ENCODE measurements around the gene KDM6A.
"Not testable (repeated sequence)": the region's sequence is repeated elsewhere in the genome, so short reads cannot be mapped to it uniquely, and the experiment has no call there.

Gene KDM6A

GRCh38 chrX:44872821-44873414 is at the start of gene KDM6A:
Gene KDM6A, plus strand, starts transcription at chrX:44873188. Its CDS starts 364 bp downstream, at chrX:44873552.
- peak; percentile 99 for DNase-seq (ENCODE audit: low spot score)

DNA sequence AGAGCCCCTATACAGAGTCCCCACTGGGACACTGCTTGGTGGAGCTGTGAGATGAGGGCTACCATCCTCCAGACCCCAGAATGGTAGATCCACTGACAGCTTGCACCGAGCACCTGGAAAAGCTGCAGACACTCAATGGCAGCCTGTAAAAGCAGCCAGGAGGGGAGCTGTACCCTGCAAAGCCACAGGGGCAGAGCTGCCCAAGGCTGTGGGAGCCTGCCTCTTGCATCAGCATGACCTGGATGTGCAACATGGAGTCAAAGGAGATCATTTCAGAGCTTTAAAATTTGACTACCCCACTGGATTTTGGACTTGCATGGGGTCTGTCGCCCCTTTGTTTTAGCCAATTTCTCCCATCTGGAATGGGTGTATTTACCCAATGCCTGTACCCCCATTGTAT is 49.8 kb upstream of the KDM6A start:
- DNase-seq (ENCODE audit: low spot score), result not testable (repeated sequence)

DNA sequence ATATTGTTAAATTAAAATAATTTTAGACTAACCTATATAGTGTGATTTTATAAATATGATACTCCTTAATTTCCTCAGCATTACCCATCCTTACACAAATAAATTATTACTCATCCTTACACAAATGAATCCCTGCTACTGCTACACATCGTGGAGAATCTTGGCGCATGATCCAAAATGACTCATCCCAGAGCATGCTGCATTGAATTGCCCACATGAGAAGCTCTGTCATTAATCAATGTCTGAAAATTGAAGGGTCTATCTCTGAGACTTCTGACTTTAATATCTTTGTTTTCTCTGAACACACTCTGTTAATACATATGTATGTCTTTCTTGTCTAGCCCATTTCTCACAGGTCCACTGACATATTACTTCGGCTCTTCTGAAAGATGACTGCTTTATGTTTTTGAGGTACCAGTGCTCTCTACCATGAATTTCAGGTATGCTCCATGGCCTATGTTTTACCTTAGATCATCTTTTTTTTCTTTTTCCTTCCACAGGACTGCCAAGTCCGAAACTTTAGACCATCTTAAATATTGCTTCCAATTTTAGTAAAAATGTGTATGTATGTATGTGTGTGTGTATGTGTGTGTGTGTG is 44.9 kb upstream of the KDM6A start:
- DNase-seq (ENCODE audit: low spot score), result peak; percentile 67

DNA sequence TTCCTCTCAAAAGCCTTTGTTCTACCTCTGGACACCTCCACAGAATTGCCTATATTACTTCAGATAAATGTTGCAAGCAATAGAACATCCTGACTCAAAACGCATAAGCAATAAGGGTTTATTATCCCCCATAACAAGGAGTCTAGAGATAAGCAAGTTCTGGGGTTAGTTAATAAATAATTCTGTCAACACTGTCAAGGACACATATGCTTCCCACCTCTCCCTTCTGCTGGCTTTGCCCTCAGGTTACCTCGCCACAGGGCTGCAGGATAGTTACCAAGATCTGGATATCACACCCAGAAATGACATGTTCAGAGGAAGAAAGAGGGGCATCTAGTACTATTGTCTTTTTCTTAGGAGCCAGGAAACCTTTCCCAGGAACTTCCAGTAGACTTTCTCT is 43.2 kb upstream of the KDM6A start:
- no peak for DNase-seq (ENCODE audit: low spot score)

GRCh38 chrX:44842550-44843317 is 30.3 kb upstream of the KDM6A start:
- peak; percentile 24 for DNase-seq (ENCODE audit: low spot score)

DNA sequence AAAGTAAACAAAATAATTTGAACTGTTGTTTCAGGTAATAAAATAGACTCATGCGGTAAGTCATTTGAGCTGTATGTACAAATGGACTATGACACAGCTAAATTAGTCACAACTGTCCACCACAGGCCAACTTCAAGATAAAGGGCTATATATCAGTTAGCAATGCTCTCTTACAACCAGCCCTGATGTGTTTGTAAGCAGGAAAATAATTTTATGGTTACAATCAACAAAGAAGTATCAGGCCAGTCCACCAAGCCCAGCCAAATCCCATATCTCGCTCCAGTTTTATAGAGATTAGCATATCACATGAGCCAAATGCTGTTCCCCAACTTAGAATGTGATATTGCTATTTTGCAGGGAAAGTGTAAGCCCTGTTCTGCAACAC is 29.7 kb upstream of the KDM6A start:
- DNase-seq (ENCODE audit: low spot score), result peak; percentile 13

- DNase-seq (ENCODE audit: low spot score), result no peak
Observed at GRCh38 chrX:44843753-44844152, 29.2 kb upstream of the KDM6A start, which contains the start of gene DUSP21. Gene DUSP21, plus strand, starts transcription at chrX:44844021. Its CDS starts 112 bp downstream, at chrX:44844133.

DNA sequence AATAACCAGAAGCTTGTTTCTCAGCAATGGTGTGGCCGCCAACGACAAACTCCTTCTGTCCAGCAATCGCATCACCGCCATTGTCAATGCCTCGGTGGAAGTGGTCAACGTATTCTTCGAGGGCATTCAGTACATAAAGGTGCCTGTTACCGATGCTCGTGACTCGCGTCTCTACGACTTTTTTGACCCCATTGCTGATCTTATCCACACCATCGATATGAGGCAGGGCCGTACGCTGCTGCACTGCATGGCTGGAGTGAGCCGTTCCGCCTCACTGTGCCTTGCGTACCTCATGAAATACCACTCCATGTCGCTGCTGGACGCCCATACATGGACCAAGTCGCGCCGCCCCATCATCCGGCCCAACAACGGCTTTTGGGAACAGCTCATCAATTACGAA is 28.8 kb upstream of the KDM6A start:
- DNase-seq (ENCODE audit: low spot score), result no peak

DNA sequence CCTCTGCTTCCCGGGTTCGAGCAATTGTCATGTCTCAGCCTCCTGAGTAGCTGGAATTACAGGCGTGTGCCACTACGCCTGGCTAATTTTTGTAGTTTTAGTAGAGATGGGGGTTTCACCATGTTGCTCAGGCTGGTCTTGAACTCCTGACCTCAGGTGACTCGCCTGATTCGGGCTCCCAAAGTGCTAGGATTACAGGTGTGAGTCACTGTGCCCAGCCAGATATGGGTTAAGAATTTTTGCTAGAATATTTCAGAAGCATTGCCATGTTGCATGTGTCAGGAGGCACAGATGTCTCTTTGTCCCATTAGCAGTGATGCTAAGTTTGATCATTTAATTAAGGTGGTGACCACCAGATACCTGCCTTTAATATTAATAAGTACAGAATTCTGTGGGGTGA is 22.1 kb upstream of the KDM6A start:
- DNase-seq (ENCODE audit: low spot score), result peak; percentile 61

GRCh38 chrX:44871114-44871645 is 1.8 kb upstream of the KDM6A start:
- DNase-seq (ENCODE audit: low spot score), result peak; percentile 52

DNA sequence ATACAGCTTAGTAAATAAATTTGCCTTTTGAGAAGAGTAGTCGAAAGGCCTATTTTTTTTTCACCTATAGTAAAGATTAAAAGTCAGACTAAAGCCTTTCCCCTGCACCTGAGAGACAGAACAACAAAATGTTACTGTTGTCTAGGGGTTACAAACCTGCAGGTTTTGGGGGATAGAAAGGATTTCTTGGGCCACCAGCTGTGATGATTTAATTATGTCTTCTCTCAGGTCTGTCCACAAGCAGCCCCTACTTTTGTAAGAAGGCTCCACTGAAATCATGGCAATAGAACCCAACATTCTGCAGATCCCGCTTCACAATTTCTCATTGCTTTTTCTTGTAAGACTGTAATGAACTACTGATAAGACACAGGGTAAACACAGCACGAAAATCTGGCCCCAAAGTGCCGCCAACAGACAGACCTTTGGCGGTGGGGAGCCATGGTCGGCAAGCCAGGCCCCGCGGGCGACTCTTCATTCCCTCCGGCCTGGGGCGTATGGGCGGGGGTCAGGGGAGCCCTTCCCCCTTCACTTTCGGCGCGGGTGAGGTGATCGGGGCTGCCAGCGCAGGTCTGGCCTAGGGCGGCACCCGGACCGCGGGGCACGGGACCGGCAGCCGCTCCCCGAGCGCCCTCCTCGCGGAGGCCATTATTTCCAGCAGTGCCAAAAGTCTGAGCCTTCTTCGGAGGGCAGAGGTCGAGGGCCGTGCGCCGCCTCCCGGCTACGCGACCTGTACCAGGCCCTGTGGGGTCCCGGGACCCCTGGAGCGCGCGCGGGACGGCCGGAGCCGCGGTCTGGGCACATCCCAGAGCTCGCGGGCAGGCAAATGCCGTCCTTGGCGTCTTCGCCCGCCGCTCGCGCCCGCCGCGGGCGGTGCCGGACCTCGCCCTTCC is 812 bp upstream of the KDM6A start:
- peak; percentile 43 for DNase-seq (ENCODE audit: low spot score)

DNA sequence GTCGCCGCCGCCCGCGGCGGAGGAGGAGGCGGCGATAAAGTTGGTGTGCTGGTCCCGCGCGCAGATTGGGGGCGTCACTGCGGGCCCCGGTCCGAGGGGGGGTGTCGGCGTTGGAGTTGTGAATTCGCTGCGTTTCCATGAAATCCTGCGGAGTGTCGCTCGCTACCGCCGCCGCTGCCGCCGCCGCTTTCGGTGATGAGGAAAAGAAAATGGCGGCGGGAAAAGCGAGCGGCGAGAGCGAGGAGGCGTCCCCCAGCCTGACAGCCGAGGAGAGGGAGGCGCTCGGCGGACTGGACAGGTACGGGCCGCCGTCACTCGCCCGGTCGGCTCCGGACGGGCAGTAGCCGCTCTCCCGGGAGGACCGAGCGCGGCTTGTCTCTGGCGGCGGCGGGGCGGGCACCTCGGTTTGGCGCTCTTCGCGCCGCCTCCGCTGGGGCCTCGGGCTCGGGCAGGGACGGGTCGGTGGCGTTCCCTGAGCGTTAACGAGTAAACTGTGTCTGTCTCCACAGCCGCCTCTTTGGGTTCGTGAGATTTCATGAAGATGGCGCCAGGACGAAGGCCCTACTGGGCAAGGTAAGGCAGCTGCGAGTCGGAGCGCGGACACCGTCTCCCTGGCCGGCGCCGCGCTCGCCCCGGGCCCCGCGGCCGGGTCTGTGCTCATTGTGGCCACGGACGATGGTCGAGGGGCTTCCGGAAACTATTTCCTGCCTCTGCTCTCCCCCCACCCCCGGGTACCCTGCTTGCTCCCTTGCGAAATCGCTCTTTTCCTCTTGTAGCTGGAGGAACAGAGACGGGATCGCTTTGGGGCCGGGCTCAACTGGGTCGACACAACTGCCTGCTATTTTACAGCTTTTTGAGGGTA is 658 bp downstream of the KDM6A start:
- DNase-seq (ENCODE audit: low spot score), result peak; percentile 70

DNA sequence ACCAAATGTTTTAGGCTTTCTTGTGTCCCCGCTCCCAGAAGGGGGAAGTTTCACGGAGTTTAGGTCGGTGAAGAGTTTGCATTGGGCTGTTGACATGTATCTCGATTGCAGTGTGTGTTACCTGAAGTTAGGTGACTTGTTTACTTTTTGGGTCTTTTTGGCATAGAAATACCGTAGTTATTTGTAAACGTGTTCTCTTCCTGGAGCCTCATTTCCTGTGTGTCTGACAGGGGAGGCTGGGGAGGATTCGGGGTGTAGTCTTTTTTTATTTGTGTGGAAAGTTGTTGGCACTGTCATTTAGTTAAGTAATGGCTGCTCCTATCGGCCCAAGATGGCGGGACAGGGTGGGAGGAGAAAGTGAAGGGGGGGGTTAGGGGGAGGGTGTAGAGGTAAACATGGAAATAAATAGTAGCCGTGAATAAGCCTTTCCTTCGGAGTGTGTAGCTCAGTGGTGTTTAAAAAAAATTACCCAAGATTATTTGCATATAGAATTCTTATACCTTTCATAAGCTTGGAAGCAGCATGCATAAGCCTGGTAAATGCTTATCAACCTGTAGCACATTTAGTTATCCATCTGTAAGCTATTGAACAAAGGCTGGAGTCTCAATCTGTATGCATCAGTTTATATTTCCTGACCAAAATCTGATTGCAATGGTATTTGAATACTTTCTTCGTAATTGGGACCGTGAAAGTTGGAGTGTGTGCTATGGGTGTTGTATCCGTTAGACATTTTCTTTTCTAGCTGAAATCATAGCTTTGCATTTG is 1.6 kb downstream of the KDM6A start:
- DNase-seq (ENCODE audit: low spot score), result peak; percentile 53

- no peak for DNase-seq (ENCODE audit: low spot score)
Observed at GRCh38 chrX:44875185-44875489, 2.1 kb downstream of the KDM6A start.

GRCh38 chrX:44876086-44876485 is 3.1 kb downstream of the KDM6A start:
- peak; percentile 20 for DNase-seq (ENCODE audit: low spot score)

GRCh38 chrX:44876767-44877166 is 3.8 kb downstream of the KDM6A start:
- no peak for DNase-seq (ENCODE audit: low spot score)

DNA sequence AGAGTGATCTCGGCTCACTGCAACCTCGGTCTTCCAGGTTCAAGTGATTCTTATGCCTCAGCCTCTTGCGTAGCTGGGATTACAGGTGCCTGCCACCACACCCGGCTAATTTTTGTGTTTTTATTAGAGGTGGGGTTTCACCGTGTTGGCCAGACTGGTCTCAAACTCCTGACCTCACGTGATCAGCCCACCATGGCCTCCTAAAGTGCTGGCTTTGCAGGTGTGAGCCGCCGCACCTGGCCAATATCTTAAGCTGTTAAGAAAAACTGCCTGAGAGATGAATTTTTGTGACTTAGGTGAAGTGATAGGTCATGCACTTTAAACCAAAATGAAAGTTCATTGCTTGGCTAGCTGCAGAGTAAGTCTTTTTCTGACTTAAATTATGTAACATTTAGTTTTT is 5.8 kb downstream of the KDM6A start:
- no peak for DNase-seq (ENCODE audit: low spot score)

DNA sequence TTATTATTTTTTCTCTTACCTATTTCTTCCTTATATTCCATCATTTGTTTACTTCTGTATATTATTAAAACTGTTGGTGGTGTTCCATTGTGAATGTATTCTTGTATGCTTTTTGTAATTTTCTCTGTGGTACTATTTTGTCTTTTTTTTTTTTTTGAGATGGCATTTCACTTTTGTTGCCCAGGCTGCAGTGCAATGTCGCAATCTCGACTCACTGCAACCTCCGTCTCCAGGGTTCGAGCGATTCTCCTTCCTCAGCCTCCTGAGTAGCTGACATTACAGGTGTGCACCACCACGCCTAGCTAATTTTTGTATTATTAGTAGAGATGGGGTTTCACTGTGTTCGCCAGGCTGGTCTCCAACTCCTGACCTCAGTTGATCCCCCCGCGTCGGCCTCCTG is 8.6 kb downstream of the KDM6A start:
- DNase-seq (ENCODE audit: low spot score), result no peak

DNA sequence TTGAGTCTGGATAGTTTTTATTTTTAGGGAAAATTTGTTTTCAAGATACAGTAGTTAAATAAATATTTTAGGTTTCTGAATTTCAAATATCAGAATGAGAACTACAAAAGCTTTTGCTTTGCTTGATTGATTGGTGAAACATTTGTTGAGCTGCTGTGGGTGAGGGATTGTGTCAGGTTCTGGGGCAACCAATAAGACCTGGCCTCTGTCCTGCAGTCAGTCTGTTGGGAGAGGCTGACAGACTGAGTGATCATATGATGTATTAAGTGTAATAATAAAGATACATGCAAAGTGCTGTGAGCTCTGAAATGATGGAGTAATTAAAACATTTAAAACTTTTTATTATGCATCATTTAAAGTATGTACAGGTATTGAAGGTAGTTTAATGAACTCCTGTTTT is 9.6 kb downstream of the KDM6A start:
- peak; percentile 34 for DNase-seq (ENCODE audit: low spot score)

DNA sequence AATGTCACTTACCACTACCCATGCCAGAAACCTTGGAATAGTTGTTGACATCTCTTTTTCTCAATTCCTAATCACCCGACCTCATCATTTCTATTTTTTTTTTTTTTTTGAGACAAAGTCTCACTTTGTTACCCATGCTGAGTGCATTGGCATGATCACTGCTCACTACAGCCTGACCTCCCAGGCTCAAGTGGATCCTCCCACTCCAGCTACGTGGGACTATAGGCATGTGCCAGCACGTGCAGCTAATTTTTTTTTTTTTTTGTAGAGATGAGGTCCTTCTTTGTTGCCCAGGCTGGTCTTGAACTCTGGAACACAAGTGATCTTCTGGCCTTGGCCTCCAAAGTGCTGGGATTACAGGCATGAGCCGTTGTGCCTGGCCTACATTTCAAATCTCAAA is 12.0 kb downstream of the KDM6A start:
- DNase-seq (ENCODE audit: low spot score), result no peak
